GM12878 (cell line): ENCODE data around the gene ATP5F1A. TPM values are rescaled to one million over a fixed set of nuclear protein-coding genes. Genes with fewer than 3 reads are reported as not detected.

ENCODE experiments used
- CEBPB ChIP-seq, 2 experiments: fragments of 150-350 bp in 1 of 2; IDR thresholded peaks; 2 replicates each; pipeline ENCODE4 v1.6.1; 2012 to 2014; ENCODE audit warnings: low read depth in 2 of 2, low read length in 2 of 2, borderline replicate concordance in 1 of 2, inconsistent platforms in 1 of 2
- ESRRA ChIP-seq: IDR thresholded peaks from 2 replicates; pipeline ENCODE4 v1.6.1; 2012; ENCODE audit warnings: mild to moderate bottlenecking, low read length, improper control_type of control experiment
- ZSCAN29 ChIP-seq: fragments of 450-650 bp; IDR thresholded peaks from 2 replicates; pipeline ENCODE4 v1.6.1; 2017; ENCODE audit warnings: mild to moderate bottlenecking, moderate library complexity
- polyA plus RNA-seq, 11 experiments: library from polyadenylated mRNA; depleted of rRNA in 4 of 11; unstranded in 6 of 11; stranded (reverse) in 5 of 11; fragments of >200 nt; fragmentation: Nextera tagmentation in 4 of 11; fragmentation: Illumina TruSeq in 1 of 11; extraction: Ambion mirVana in 4 of 11; extraction: Trizol in 1 of 11; gene quantifications; 1 replicate in 1 of 11; 2 replicates in 10 of 11; pipeline versions ENCODE4 v1.2.1 to v1.2.3, GENCODE V29; 2011 to 2016; ENCODE audit warnings: inconsistent platforms in 2 of 11, missing spikeins in 2 of 11, low read depth in 1 of 11
- total RNA-seq, 4 experiments: library from RNA; depleted of rRNA in 3 of 4; stranded (reverse); fragments of >200 nt in 3 of 4; fragmentation: Illumina TruSeq in 1 of 4; extraction: Trizol in 1 of 4; gene quantifications; 2 replicates each; pipeline versions ENCODE4 v1.2.1 to v1.2.3, GENCODE V29; 2013 to 2021
- TF ChIP-seq, protein P1 (sequence below): fragments of 450-650 bp; IDR thresholded peaks from 2 replicates; pipeline ENCODE4 v1.6.1; 2017; ENCODE audit warnings: mild to moderate bottlenecking, moderate library complexity

The ATP5F1A gene
- total and polyA plus RNA-seq, 10 of the 15 experiments (the other 5 are each of a cell fraction or from before 2014, with no cell fraction given): 592 to 1,161 (median 723) TPM

DNA sequence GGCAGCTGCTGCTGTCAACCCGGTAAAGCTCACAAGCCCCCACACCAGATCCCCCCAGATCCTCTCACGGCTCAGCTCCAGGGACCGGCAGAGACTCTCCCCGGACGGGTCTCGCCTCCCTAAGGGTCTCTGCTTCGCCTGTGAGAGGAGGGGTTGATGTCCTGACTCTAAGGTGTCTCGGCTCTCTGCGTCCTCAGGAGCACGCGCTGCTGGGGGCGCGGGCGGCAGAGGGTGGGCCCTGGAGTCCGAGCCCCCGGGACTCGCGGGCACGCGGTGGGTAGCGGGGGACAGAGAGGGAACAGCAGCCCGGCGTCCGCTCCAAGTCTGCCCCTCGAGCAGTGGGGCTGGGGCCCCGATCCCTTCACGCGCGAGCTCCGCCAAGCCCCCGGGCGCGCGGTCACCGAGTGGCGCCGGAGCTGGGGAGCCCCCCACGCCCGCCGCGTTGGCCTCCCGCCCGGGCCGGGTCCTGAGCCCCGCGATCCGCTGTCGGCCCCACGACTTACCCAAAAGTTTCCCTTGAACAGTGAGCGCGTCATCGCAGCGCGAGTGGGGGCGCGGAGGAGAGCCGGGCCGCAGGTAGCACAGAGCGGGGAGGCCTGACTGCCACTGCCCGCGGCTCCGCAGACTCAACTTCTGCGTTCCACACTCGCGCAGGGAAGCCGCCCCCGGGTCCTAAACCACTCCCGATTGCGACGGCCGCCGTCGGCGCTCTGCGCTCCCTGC is 26.3 kb downstream of the ATP5F1A start, which contains the start of gene PSTPIP2 (continued):
- TF ChIP-seq, protein P1, sequence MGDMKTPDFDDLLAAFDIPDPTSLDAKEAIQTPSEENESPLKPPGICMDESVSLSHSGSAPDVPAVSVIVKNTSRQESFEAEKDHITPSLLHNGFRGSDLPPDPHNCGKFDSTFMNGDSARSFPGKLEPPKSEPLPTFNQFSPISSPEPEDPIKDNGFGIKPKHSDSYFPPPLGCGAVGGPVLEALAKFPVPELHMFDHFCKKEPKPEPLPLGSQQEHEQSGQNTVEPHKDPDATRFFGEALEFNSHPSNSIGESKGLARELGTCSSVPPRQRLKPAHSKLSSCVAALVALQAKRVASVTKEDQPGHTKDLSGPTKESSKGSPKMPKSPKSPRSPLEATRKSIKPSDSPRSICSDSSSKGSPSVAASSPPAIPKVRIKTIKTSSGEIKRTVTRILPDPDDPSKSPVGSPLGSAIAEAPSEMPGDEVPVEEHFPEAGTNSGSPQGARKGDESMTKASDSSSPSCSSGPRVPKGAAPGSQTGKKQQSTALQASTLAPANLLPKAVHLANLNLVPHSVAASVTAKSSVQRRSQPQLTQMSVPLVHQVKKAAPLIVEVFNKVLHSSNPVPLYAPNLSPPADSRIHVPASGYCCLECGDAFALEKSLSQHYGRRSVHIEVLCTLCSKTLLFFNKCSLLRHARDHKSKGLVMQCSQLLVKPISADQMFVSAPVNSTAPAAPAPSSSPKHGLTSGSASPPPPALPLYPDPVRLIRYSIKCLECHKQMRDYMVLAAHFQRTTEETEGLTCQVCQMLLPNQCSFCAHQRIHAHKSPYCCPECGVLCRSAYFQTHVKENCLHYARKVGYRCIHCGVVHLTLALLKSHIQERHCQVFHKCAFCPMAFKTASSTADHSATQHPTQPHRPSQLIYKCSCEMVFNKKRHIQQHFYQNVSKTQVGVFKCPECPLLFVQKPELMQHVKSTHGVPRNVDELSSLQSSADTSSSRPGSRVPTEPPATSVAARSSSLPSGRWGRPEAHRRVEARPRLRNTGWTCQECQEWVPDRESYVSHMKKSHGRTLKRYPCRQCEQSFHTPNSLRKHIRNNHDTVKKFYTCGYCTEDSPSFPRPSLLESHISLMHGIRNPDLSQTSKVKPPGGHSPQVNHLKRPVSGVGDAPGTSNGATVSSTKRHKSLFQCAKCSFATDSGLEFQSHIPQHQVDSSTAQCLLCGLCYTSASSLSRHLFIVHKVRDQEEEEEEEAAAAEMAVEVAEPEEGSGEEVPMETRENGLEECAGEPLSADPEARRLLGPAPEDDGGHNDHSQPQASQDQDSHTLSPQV: no peak
- TF ChIP-seq ZSCAN29 (no peak), CEBPB (IDR thresholded peaks at IDR 0.05; ENCODE audit: borderline replicate concordance in 1 of 2, low read depth in 2 of 2, low read length in 2 of 2) (no peak), ESRRA (no peak)
